Fibroblast of the conjunctiva (primary cell): ENCODE results near the gene USH2A.

Experiments
- DNase-seq: peaks from one replicate; pipeline ENCODE4 v3.0.0-alpha.2; 2010; ENCODE audit warnings: low read depth

USH2A gene

GRCh38 chr1:216285052-216285451 lies 138.2 kb downstream of the USH2A start:
- no peak for DNase-seq

GRCh38 chr1:216281757-216282156 lies 141.5 kb downstream of the USH2A start:
- no peak for DNase-seq

GRCh38 chr1:216270086-216270773 lies 153.0 kb downstream of the USH2A start:
- DNase-seq, result no peak

- no peak for DNase-seq
Observed at GRCh38 chr1:216261631-216262030, 161.6 kb downstream of the USH2A start.

- DNase-seq, result no peak
Observed at GRCh38 chr1:216258856-216259255, 164.4 kb downstream of the USH2A start.

- DNase-seq, result no peak
Observed at GRCh38 chr1:216258386-216258785, 164.9 kb downstream of the USH2A start.

- no peak for DNase-seq
Observed at GRCh38 chr1:216250861-216251260, 172.4 kb downstream of the USH2A start.

- no peak for DNase-seq
Observed at GRCh38 chr1:216248628-216249027, 174.6 kb downstream of the USH2A start.

GRCh38 chr1:216247937-216248336 lies 175.3 kb downstream of the USH2A start:
- DNase-seq, result no peak

GRCh38 chr1:216246577-216247203 lies 176.6 kb downstream of the USH2A start:
- DNase-seq, result no peak

GRCh38 chr1:216238844-216239243 lies 184.4 kb downstream of the USH2A start:
- no peak for DNase-seq

GRCh38 chr1:216237927-216238542 lies 185.2 kb downstream of the USH2A start:
- no peak for DNase-seq

GRCh38 chr1:216224233-216224632 lies 199.0 kb downstream of the USH2A start:
- no peak for DNase-seq

GRCh38 chr1:216223486-216223885 lies 199.8 kb downstream of the USH2A start:
- no peak for DNase-seq

GRCh38 chr1:216222288-216222687 lies 201.0 kb downstream of the USH2A start:
- peak; percentile 23 for DNase-seq

GRCh38 chr1:216221260-216221700 lies 202.0 kb downstream of the USH2A start:
- peak; percentile 72 for DNase-seq

GRCh38 chr1:216216305-216216704 lies 206.9 kb downstream of the USH2A start:
- DNase-seq, result no peak

GRCh38 chr1:216215169-216215568 lies 208.1 kb downstream of the USH2A start:
- DNase-seq, result no peak

GRCh38 chr1:216212826-216213225 lies 210.4 kb downstream of the USH2A start:
- DNase-seq, result no peak

GRCh38 chr1:216210081-216210480 lies 213.2 kb downstream of the USH2A start:
- peak; percentile 9 for DNase-seq

- DNase-seq, result no peak
Observed at GRCh38 chr1:216209125-216209524, 214.1 kb downstream of the USH2A start.

GRCh38 chr1:216207154-216207553 lies 216.1 kb downstream of the USH2A start:
- no peak for DNase-seq

GRCh38 chr1:216205176-216205575 lies 218.1 kb downstream of the USH2A start:
- no peak for DNase-seq
